ENCODE measurements around the gene SBK2. TPM values are rescaled to one million over a fixed set of nuclear protein-coding genes. Genes with fewer than 3 reads are reported as not detected.

Gene SBK2
- total RNA-seq, 8 experiments from 2014 or later: 0.18 TPM; not detected in 7

Other genes with a start within 250 kb of the SBK2 start
- under 1 TPM in 3 of 8 experiments, not detected in 5; 0.11 to 0.62 (median 0.33) TPM for gene TMEM150B, start 211.8 kb downstream of the SBK2 start, total RNA-seq
- 10 to 100 TPM in 6 of 8 experiments, 1 to 10 TPM in 2; 8.4 to 25.1 (median 20.9) TPM for gene KMT5C, start 197.3 kb downstream of the SBK2 start, total RNA-seq
- 10 to 100 TPM in 1 of 8 experiments, 1 to 10 TPM in 4, under 1 TPM in 3; 0.55 to 15.3 (median 1.2) TPM for gene COX6B2, start 182.4 kb downstream of the SBK2 start, total RNA-seq
- under 1 TPM in 6 of 8 experiments, not detected in 2; 0.05 to 0.71 (median 0.14) TPM for gene GARIN5B, start 173.9 kb downstream of the SBK2 start, total RNA-seq
- gene IL11, start 166.7 kb downstream of the SBK2 start, total RNA-seq: 1 to 10 TPM in 2 of 8 experiments, under 1 TPM in 6; 0.10 to 2.4 (median 0.43) TPM
- gene TMEM190, start 160.3 kb downstream of the SBK2 start, total RNA-seq: 1 to 10 TPM in 1 of 8 experiments, under 1 TPM in 2, not detected in 5; 0.46 to 8.4 (median 0.58) TPM
- gene TMEM238, start 152.8 kb downstream of the SBK2 start, total RNA-seq: under 1 TPM in 3 of 8 experiments, not detected in 5; 0.23 to 0.40 (median 0.25) TPM
- 1,000 to 10,000 TPM in 2 of 8 experiments, 100 to 1,000 TPM in 6; 362 to 1,444 (median 673) TPM for gene RPL28, start 151.2 kb downstream of the SBK2 start, total RNA-seq
- gene UBE2S, start 129.3 kb downstream of the SBK2 start, total RNA-seq: 10 to 100 TPM; 21.5 to 86.6 (median 37.8) TPM
- gene SHISA7, start 93.8 kb downstream of the SBK2 start, total RNA-seq: 1 to 10 TPM in 5 of 8 experiments, under 1 TPM in 3; 0.10 to 3.4 (median 1.5) TPM
- 10 to 100 TPM; 35.4 to 82.0 (median 59.1) TPM for gene ISOC2, start 75.5 kb downstream of the SBK2 start, total RNA-seq
- gene C19orf85, start 72.4 kb downstream of the SBK2 start, total RNA-seq: 1 to 10 TPM in 2 of 8 experiments, under 1 TPM in 5, not detected in 1; 0.05 to 1.3 (median 0.72) TPM
- gene ZNF628, start 60.5 kb downstream of the SBK2 start, total RNA-seq: 1 to 10 TPM; 1.1 to 5.6 (median 3.6) TPM
- 10 to 100 TPM; 10.9 to 62.6 (median 48.2) TPM for gene NAT14, start 51.9 kb downstream of the SBK2 start, total RNA-seq
- gene SSC5D, start 48.7 kb downstream of the SBK2 start, total RNA-seq: 1 to 10 TPM in 3 of 8 experiments, under 1 TPM in 5; 0.27 to 3.0 (median 0.63) TPM
- gene SBK3, start 8.4 kb upstream of the SBK2 start, total RNA-seq: 1 to 10 TPM in 1 of 8 experiments, under 1 TPM in 4, not detected in 3; 0.14 to 1.1 (median 0.31) TPM
- 1 to 10 TPM; 3.4 to 9.4 (median 5.0) TPM for gene ZNF579, start 43.7 kb upstream of the SBK2 start, total RNA-seq
- gene FIZ1, start 62.4 kb upstream of the SBK2 start, total RNA-seq: 10 to 100 TPM in 2 of 8 experiments, 1 to 10 TPM in 6; 5.0 to 11.6 (median 8.3) TPM
- gene ZNF524, start 63.2 kb upstream of the SBK2 start, total RNA-seq: 10 to 100 TPM in 1 of 8 experiments, 1 to 10 TPM in 7; 3.7 to 12.3 (median 5.4) TPM
- gene ZNF865, start 68.5 kb upstream of the SBK2 start, total RNA-seq: 1 to 10 TPM in 7 of 8 experiments, under 1 TPM in 1; 0.87 to 6.9 (median 3.5) TPM
- 1 to 10 TPM; 1.6 to 8.2 (median 4.1) TPM for gene ZNF784, start 87.4 kb upstream of the SBK2 start, total RNA-seq
- gene ZNF580, start 103.9 kb upstream of the SBK2 start, total RNA-seq: 10 to 100 TPM in 6 of 8 experiments, 1 to 10 TPM in 2; 7.9 to 25.0 (median 11.1) TPM
- gene ZNF581, start 106.5 kb upstream of the SBK2 start, total RNA-seq: 10 to 100 TPM; 18.3 to 34.2 (median 24.9) TPM
- gene CCDC106, start 111.1 kb upstream of the SBK2 start, total RNA-seq: 10 to 100 TPM in 7 of 8 experiments, 1 to 10 TPM in 1; 9.8 to 23.6 (median 13.6) TPM
- 100 to 1,000 TPM in 7 of 8 experiments, 10 to 100 TPM in 1; 85.3 to 252 (median 133) TPM for gene U2AF2, start 117.9 kb upstream of the SBK2 start, total RNA-seq
- 10 to 100 TPM; 21.8 to 79.7 (median 50.3) TPM for gene EPN1, start 138.1 kb upstream of the SBK2 start, total RNA-seq
- 1 to 10 TPM in 1 of 8 experiments, under 1 TPM in 3, not detected in 4; 0.08 to 1.1 (median 0.23) TPM for gene NLRP9, start 201.3 kb upstream of the SBK2 start, total RNA-seq
- gene RFPL4A, start 222.0 kb upstream of the SBK2 start, total RNA-seq: under 1 TPM in 1 of 8 experiments, not detected in 7; 0.31 TPM
- gene RFPL4AL1, start 232.0 kb upstream of the SBK2 start, total RNA-seq: under 1 TPM in 2 of 8 experiments, not detected in 6; 0.38 to 0.66 TPM